ENCODE results near the gene JAKMIP2. TPM values are rescaled to one million over a fixed set of nuclear protein-coding genes. Genes with fewer than 3 reads are reported as not detected.

The JAKMIP2 gene
- total RNA-seq, 1 donor from 2014 or later = 35.6 TPM

- Mint-ChIP-seq H3K27me3 (ENCODE audit: low read depth) (no peaks in the 10 kb centered on the region), H3K4me1 (no peaks in the 10 kb centered on the region), H3K36me3 (ENCODE audit: low read depth) (peaks cover 4% of the 10 kb centered on the region), H3K27ac (ENCODE audit: unreplicated experiment) (no peak overlapping the region), H3K9me3 (no peaks in the 10 kb centered on the region), H3K4me3 (no peak overlapping the region)
- no peak for DNase-seq (ENCODE audit: low read depth, low spot score)
- no peak for TF ChIP-seq CTCF (conservative IDR thresholded peaks at IDR 0.05)
Measured at GRCh38 chr5:147674411-147674810, 108.1 kb downstream of the JAKMIP2 start.

- Mint-ChIP-seq H3K27ac (ENCODE audit: unreplicated experiment) (no peak overlapping the region), H3K4me1 (no peaks in the 10 kb centered on the region), H3K27me3 (ENCODE audit: low read depth) (no peaks in the 10 kb centered on the region), H3K4me3 (no peak overlapping the region), H3K9me3 (no peaks in the 10 kb centered on the region), H3K36me3 (ENCODE audit: low read depth) (peaks cover 4% of the 10 kb centered on the region)
- no peak for TF ChIP-seq CTCF (conservative IDR thresholded peaks at IDR 0.05)
- DNase-seq (ENCODE audit: low read depth, low spot score) = no peak
Measured at GRCh38 chr5:147673791-147674190, 108.7 kb downstream of the JAKMIP2 start.

GRCh38 chr5:147673266-147673665 is 109.3 kb downstream of the JAKMIP2 start:
- H3K36me3 Mint-ChIP-seq (ENCODE audit: low read depth) = peaks cover 4% of the 10 kb centered on the region
- TF ChIP-seq CTCF (conservative IDR thresholded peaks at IDR 0.05) = no peak

GRCh38 chr5:147671365-147671764 is 111.2 kb downstream of the JAKMIP2 start:
- Mint-ChIP-seq H3K9me3 (no peaks in the 10 kb centered on the region), H3K27me3 (ENCODE audit: low read depth) (no peaks in the 10 kb centered on the region), H3K27ac (ENCODE audit: unreplicated experiment) (no peak overlapping the region), H3K4me1 (no peaks in the 10 kb centered on the region), H3K4me3 (no peak overlapping the region), H3K36me3 (ENCODE audit: low read depth) (peaks cover 7% of the 10 kb centered on the region)
- no peak for TF ChIP-seq CTCF (conservative IDR thresholded peaks at IDR 0.05)
- no peak for DNase-seq (ENCODE audit: low read depth, low spot score)

More at GRCh38 chr5:147673266-147673665, 109.3 kb downstream of the JAKMIP2 start:
- Mint-ChIP-seq H3K4me1 (no peaks in the 10 kb centered on the region), H3K4me3 (no peak overlapping the region), H3K27ac (ENCODE audit: unreplicated experiment) (no peak overlapping the region), H3K27me3 (ENCODE audit: low read depth) (no peaks in the 10 kb centered on the region), H3K9me3 (no peaks in the 10 kb centered on the region)
- DNase-seq (ENCODE audit: low read depth, low spot score) = no peak

- no peak for DNase-seq (ENCODE audit: low read depth, low spot score)
- H3K9me3 Mint-ChIP-seq = no peaks in the 10 kb centered on the region
- peaks cover 7% of the 10 kb centered on the region for H3K36me3 Mint-ChIP-seq (ENCODE audit: low read depth)
- H3K4me1 Mint-ChIP-seq = no peaks in the 10 kb centered on the region
- no peaks in the 10 kb centered on the region for H3K27me3 Mint-ChIP-seq (ENCODE audit: low read depth)
- TF ChIP-seq CTCF (conservative IDR thresholded peaks at IDR 0.05) = no peak
- H3K4me3 Mint-ChIP-seq = no peak overlapping the region
- no peak overlapping the region for H3K27ac Mint-ChIP-seq (ENCODE audit: unreplicated experiment)
Measured at GRCh38 chr5:147670815-147671214, 111.7 kb downstream of the JAKMIP2 start.

Data from neural crest cell (in vitro differentiated cells).